ENCODE measurements around the gene MRPL17.
"Not testable (repeated sequence)": the region's sequence is repeated elsewhere in the genome, so short reads cannot be mapped to it uniquely, and the experiment has no call there.

Gene MRPL17

DNA sequence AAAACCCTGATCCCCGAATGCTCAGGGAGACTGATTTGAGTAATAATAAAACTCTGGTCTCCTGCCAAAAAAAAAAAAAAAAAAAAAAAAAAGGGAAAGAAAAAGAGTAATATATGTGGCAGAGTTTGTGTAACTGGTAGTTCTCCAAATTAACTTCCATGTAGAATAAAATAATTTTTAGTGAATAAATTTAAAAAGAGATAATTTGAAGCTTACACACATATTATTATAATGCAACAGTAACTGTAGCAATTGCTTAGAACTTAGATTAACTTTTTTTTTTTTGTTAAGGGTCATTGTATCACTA lies 11.0 kb upstream of the MRPL17 start:
- DNase-seq (no peak), ATAC-seq (replicated peaks) (no peak)
- H3K27ac Mint-ChIP-seq, result peak overlapping the region; percentile 14
- H3K9me3 Mint-ChIP-seq, result no peaks in the 10 kb centered on the region
- H3K27me3 Mint-ChIP-seq, result no peaks in the 10 kb centered on the region
- peaks cover 0 to 2% of the 10 kb centered on the region in 2 donors for H3K4me1 Mint-ChIP-seq
- H3K36me3 Mint-ChIP-seq, result peaks cover 1 to 4% of the 10 kb centered on the region in 2 donors
- H3K4me3 Mint-ChIP-seq, result no peak overlapping the region

- Mint-ChIP-seq H3K4me1 (peaks cover 0 to 2% of the 10 kb centered on the region in 2 donors), H3K9me3 (no peaks in the 10 kb centered on the region), H3K27me3 (no peaks in the 10 kb centered on the region), H3K27ac (peak overlapping the region; percentile 14), H3K36me3 (peaks cover 1 to 4% of the 10 kb centered on the region in 2 donors), H3K4me3 (no peak overlapping the region)
- no peak for DNase-seq
- peak in 1 of 2 donors; percentile 58 for ATAC-seq (replicated peaks)
These were observed 10.4 kb upstream of the MRPL17 start for GRCh38 chr11:6693342-6694228.

GRCh38 chr11:6692128-6692527 lies 9.0 kb upstream of the MRPL17 start:
- no peak overlapping the region for H3K4me3 Mint-ChIP-seq
- H3K27me3 Mint-ChIP-seq, result no peaks in the 10 kb centered on the region
- no peak for ATAC-seq (replicated peaks)
- no peak for DNase-seq
- H3K27ac Mint-ChIP-seq, result no peak overlapping the region
- H3K4me1 Mint-ChIP-seq, result peaks cover 0 to 2% of the 10 kb centered on the region in 2 donors
- no peaks in the 10 kb centered on the region for H3K9me3 Mint-ChIP-seq
- H3K36me3 Mint-ChIP-seq, result no peaks in the 10 kb centered on the region

DNA sequence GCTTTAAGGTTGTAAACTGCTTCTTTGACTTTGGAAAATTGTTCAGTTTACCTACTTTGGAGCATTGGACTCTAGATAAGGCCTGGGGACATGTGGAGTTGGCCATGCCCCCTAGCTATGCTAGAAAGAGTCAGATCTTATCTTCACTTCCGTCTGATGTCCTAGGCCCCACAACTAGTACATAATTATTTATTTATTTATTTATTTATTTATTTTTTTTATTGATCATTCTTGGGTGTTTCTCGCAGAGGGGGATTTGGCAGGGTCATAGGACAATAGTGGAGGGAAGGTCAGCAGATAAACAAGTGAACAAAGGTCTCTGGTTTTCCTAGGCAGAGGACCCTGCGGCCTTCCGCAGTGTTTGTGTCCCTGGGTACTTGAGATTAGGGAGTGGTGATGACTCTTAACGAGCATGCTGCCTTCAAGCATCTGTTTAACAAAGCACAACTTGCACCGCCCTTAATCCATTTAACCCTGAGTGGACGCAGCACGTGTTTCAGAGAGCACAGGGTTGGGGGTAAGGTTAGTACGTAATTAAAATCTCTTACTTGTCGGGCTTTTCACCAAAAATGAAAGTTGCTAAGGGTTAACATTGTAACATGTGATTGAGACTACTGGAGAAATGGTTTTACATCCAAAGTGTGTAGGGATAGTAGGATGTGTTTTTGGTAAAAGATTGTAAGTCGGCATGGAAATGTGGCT lies 7.4 kb upstream of the MRPL17 start:
- H3K9me3 Mint-ChIP-seq; H3K27ac Mint-ChIP-seq; H3K4me1 Mint-ChIP-seq; H3K4me3 Mint-ChIP-seq; H3K27me3 Mint-ChIP-seq; DNase-seq; H3K36me3 Mint-ChIP-seq; ATAC-seq (replicated peaks): not testable (repeated sequence)

DNA sequence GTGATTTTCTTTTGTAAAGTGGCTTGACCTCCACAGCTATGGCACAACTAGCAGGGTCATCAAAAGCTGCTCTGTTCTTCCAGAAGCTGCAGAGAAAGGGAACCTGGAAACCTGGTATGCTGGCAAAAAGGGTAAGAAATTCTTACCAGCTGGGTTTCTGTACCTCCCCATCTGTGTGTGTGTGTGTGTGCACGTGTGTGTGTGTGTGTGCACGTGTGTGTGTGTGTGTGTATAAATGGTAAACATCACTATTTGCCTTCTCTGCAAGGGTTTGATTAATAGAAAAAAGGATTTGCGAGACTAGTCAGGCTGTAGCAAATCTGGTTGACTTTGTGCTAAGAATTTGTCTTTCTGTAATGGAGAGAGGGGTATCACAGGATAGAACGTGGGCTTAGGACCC lies 4.7 kb upstream of the MRPL17 start:
- Mint-ChIP-seq H3K27me3 (peaks cover 0 to 6% of the 10 kb centered on the region in 2 donors), H3K36me3 (peaks cover 3% of the 10 kb centered on the region in 2 donors), H3K27ac (no peak overlapping the region), H3K4me1 (peaks cover 2 to 8% of the 10 kb centered on the region in 2 donors), H3K4me3 (no peak overlapping the region), H3K9me3 (no peaks in the 10 kb centered on the region)
- ATAC-seq (replicated peaks) (no peak), DNase-seq (no peak)

DNA sequence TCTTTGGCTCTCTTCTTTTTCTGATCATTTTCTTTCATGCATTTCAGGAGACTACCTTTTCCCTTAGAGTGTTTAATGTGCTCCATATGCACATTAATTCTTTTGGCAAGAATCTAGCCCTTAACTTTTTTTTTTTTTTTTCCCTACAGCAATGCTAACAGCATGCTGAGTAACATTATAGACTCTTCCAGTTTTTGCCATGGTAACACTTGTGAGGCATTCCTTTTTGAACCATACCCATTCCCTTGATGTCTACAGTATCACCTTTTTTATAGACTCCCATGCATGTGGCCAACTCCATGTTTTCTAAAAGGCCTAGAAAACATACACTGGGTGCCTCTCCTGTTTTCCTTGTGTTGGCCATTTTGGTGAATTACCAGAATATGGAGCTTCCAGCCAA lies 2.9 kb upstream of the MRPL17 start:
- DNase-seq, result no peak
- Mint-ChIP-seq H3K9me3 (no peaks in the 10 kb centered on the region), H3K27ac (no peak overlapping the region), H3K27me3 (peaks cover 0 to 6% of the 10 kb centered on the region in 2 donors), H3K36me3 (peaks cover 10% of the 10 kb centered on the region in 2 donors), H3K4me1 (peaks cover 10 to 26% of the 10 kb centered on the region in 2 donors), H3K4me3 (no peak overlapping the region)
- no peak for ATAC-seq (replicated peaks)

GRCh38 chr11:6684068-6684467 lies 928 bp upstream of the MRPL17 start:
- H3K27me3 Mint-ChIP-seq; DNase-seq; ATAC-seq (replicated peaks); H3K9me3 Mint-ChIP-seq: not testable (repeated sequence)
- Mint-ChIP-seq H3K4me1 (peaks cover 16 to 38% of the 10 kb centered on the region in 2 donors), H3K4me3 (peak overlapping the region; percentile 11 to 54), H3K36me3 (peaks cover 17 to 25% of the 10 kb centered on the region in 2 donors), H3K27ac (peak overlapping the region; percentile 37)

- ATAC-seq (replicated peaks) (peak in 1 of 2 donors; percentile 7), DNase-seq (no peak)
- H3K36me3 Mint-ChIP-seq, result peaks cover 17 to 34% of the 10 kb centered on the region in 2 donors
- H3K9me3 Mint-ChIP-seq, result no peaks in the 10 kb centered on the region
- H3K27ac Mint-ChIP-seq, result peak overlapping the region; percentile 99
- peak overlapping the region; percentile 92 to 99 for H3K4me3 Mint-ChIP-seq
- peaks cover 0 to 6% of the 10 kb centered on the region in 2 donors for H3K27me3 Mint-ChIP-seq
- H3K4me1 Mint-ChIP-seq, result peaks cover 16 to 38% of the 10 kb centered on the region in 2 donors
These were observed 577 bp downstream of the MRPL17 start for GRCh38 chr11:6682591-6682935.

DNA sequence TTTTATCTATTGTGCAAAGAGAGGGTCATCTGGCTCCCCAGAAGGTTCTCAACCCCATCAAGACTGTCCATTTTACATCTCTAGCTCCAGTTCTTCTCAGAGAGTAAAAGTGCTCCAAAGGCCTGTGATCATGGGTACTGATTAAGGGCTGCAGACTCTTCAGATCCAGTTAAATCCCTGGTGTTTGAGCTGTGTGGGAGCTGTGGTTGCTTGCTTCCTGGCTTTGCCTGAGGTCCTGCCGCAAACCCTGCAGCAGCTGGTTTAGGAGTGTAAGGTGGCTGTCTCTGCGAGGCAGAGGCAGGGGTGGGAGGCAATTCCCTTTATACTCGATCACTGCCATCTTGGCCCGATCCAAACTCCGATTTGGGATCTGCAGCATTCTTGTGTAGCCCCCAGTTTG lies 1.2 kb downstream of the MRPL17 start:
- DNase-seq, result no peak
- H3K4me3 Mint-ChIP-seq, result peak overlapping the region; percentile 92 to 99
- H3K27me3 Mint-ChIP-seq, result peaks cover 0 to 6% of the 10 kb centered on the region in 2 donors
- no peak overlapping the region for H3K27ac Mint-ChIP-seq
- H3K4me1 Mint-ChIP-seq, result peaks cover 16 to 38% of the 10 kb centered on the region in 2 donors
- no peak for ATAC-seq (replicated peaks)
- H3K9me3 Mint-ChIP-seq, result no peaks in the 10 kb centered on the region
- peaks cover 17 to 34% of the 10 kb centered on the region in 2 donors for H3K36me3 Mint-ChIP-seq

- peak overlapping the region; percentile 28 to 59 for H3K4me3 Mint-ChIP-seq
- peaks cover 16 to 38% of the 10 kb centered on the region in 2 donors for H3K4me1 Mint-ChIP-seq
- H3K36me3 Mint-ChIP-seq, result peaks cover 17 to 34% of the 10 kb centered on the region in 2 donors
- H3K27me3 Mint-ChIP-seq, result peaks cover 0 to 6% of the 10 kb centered on the region in 2 donors
- no peak for DNase-seq
- peak overlapping the region; percentile 3 for H3K27ac Mint-ChIP-seq
- no peak for ATAC-seq (replicated peaks)
- H3K9me3 Mint-ChIP-seq, result no peaks in the 10 kb centered on the region
These were observed 1.6 kb downstream of the MRPL17 start for GRCh38 chr11:6681505-6681904.

DNA sequence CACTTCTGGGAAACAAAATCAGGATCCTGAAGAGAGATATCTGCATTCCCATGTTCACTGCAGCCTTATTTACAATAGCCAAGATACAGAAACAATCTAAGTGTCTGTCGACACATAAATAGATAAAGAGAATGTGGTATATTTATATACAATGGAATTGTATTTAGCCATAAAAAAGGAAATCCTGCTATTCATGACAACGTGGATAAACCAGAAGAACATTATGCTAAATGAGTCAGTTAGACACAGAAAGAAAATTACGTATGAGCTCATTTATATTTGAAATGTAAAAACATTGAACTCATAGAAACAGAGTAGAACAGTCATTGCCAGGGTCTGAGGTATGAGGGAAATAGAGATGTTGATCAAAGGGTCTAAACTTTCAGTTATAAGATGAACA lies 6.1 kb downstream of the MRPL17 start:
- H3K27ac Mint-ChIP-seq, result no peak overlapping the region
- H3K27me3 Mint-ChIP-seq, result no peaks in the 10 kb centered on the region
- H3K4me1 Mint-ChIP-seq, result peaks cover 17 to 21% of the 10 kb centered on the region in 2 donors
- no peak for ATAC-seq (replicated peaks)
- H3K9me3 Mint-ChIP-seq, result no peaks in the 10 kb centered on the region
- no peak overlapping the region for H3K4me3 Mint-ChIP-seq
- peaks cover 14 to 31% of the 10 kb centered on the region in 2 donors for H3K36me3 Mint-ChIP-seq
- DNase-seq, result no peak

GRCh38 chr11:6674862-6675261 lies 8.3 kb downstream of the MRPL17 start:
- H3K36me3 Mint-ChIP-seq, result peaks cover 4 to 17% of the 10 kb centered on the region in 2 donors
- no peak for DNase-seq
- H3K27me3 Mint-ChIP-seq, result peaks cover 6 to 7% of the 10 kb centered on the region in 2 donors
- H3K9me3 Mint-ChIP-seq, result no peaks in the 10 kb centered on the region
- H3K4me3 Mint-ChIP-seq, result no peak overlapping the region
- no peak for ATAC-seq (replicated peaks)
- no peak overlapping the region for H3K27ac Mint-ChIP-seq
- peaks cover 2 to 4% of the 10 kb centered on the region in 2 donors for H3K4me1 Mint-ChIP-seq

GRCh38 chr11:6674219-6674597 lies 8.9 kb downstream of the MRPL17 start:
- Mint-ChIP-seq H3K4me1 (peaks cover 0 to 4% of the 10 kb centered on the region in 2 donors), H3K4me3 (no peak overlapping the region), H3K9me3 (no peaks in the 10 kb centered on the region), H3K27ac (no peak overlapping the region), H3K27me3 (peaks cover 6 to 7% of the 10 kb centered on the region in 2 donors), H3K36me3 (peaks cover 4 to 10% of the 10 kb centered on the region in 2 donors)
- DNase-seq (no peak), ATAC-seq (replicated peaks) (no peak)

- Mint-ChIP-seq H3K36me3 (peaks cover 4 to 5% of the 10 kb centered on the region in 2 donors), H3K4me1 (peaks cover 0 to 4% of the 10 kb centered on the region in 2 donors), H3K27me3 (peaks cover 6 to 7% of the 10 kb centered on the region in 2 donors), H3K27ac (no peak overlapping the region), H3K4me3 (no peak overlapping the region), H3K9me3 (no peaks in the 10 kb centered on the region)
- ATAC-seq (replicated peaks), result no peak
- DNase-seq, result no peak
These were observed 9.5 kb downstream of the MRPL17 start for GRCh38 chr11:6673523-6674218.

Data from stimulated activated naive B cell treated with anti-CD40 and anti-IgM and Interleukin-4, amounts not matched to agents 10 μg/mL and 1 μg/mL and 100 μg/mL, for 72 hours (primary cell).